ENCODE measurements around the gene SNX15. TPM values are rescaled to one million over a fixed set of nuclear protein-coding genes. Genes with fewer than 3 reads are reported as not detected.

SNX15 gene
- total RNA-seq, 2 donors from 2014 or later: 7.9 to 10.6 TPM

DNA sequence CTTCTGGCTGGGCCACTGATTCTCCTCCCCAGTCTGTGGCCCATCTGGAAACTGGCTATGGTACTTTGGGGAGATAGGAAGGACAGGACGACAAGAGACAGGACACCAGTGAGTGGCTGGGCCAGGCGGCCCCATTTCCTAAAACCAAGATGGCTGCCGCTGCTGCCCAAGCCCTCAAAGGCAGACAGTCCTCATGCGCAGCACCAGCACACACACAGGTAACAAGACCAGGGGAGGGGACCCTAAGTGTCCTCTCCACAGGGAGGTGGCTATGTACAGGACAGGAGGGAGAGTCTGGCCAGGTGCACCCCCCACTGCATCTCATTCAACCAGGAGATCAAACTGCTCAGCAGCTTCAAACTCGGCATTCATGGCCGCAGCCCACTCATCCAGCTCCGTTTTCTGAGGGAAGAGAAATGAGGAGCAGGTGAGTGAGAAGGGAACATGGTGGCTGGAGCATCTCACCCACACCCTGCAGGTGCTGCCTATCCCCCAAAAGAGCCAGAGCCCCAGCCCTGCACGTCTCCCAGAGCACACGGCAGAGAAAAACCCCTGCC, 51.6 kb downstream of the SNX15 start:
- WGBS, 2 donors: 82 to 88% methylated on average over 9 of the region's 9 CpGs
- Histone ChIP-seq H3K36me3 (replicated peaks in 1 of 2; ENCODE audit: insufficient read depth in 1 of 2, low read depth in 2 of 2) (no peaks in the 10 kb centered on the region), H3K27me3 (no peaks in the 10 kb centered on the region), H3K27ac (no peak overlapping the region), H3K9me3 (no peaks in the 10 kb centered on the region), H3K4me1 (peaks cover 9% of the 10 kb centered on the region), H3K4me3 (no peak overlapping the region)
- no peak for ATAC-seq
- TF ChIP-seq, protein P1, sequence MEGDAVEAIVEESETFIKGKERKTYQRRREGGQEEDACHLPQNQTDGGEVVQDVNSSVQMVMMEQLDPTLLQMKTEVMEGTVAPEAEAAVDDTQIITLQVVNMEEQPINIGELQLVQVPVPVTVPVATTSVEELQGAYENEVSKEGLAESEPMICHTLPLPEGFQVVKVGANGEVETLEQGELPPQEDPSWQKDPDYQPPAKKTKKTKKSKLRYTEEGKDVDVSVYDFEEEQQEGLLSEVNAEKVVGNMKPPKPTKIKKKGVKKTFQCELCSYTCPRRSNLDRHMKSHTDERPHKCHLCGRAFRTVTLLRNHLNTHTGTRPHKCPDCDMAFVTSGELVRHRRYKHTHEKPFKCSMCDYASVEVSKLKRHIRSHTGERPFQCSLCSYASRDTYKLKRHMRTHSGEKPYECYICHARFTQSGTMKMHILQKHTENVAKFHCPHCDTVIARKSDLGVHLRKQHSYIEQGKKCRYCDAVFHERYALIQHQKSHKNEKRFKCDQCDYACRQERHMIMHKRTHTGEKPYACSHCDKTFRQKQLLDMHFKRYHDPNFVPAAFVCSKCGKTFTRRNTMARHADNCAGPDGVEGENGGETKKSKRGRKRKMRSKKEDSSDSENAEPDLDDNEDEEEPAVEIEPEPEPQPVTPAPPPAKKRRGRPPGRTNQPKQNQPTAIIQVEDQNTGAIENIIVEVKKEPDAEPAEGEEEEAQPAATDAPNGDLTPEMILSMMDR (IDR thresholded peaks at IDR 0.05): no peak
- TF ChIP-seq POLR2A (IDR thresholded peaks at IDR 0.05): no peak
- intact Hi-C loops (cut with DNase I): no loop called here
- no peak for DNase-seq

DNA sequence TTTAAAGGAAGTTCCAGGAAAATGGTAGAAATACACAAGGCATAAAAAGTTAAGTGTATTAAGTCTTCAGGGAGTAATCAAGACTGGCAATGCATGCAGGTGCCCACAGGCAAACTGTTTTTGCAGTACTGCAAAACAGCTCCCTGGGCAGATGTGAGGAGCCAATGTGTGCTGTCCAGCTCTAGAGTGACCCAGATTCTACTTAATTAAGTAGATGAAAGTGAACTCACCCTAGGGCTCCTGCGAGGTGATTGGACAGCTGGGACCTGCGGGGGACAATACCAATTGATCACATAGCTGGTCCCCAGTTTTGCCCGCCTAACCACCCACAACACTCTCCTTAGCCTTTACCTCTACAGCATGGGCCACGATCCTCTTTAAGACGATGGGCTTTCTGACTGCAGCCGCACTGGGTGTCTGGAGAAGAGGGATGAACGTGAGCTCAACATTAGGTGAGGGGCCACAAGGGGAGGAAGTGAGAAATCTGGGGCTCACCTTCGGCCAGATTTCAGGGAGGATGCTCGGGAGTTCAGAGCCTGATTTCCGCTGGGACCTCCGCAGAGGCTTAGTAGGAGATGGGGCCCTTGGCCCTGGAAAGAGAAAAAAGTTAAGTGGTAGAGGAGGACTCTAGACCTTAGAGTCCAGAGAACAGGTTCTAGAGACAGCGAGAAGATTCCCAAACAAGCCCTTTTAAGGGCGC, 56.0 kb downstream of the SNX15 start:
- Histone ChIP-seq H3K27ac (peak overlapping the region in 3 of 4 donors; percentile 88 to 91 (median 91)), H3K27me3 (no peaks in the 10 kb centered on the region), H3K9me3 (no peaks in the 10 kb centered on the region), H3K4me3 (peak overlapping the region; percentile 56 to 86), H3K36me3 (replicated peaks in 1 of 2; ENCODE audit: insufficient read depth in 1 of 2, low read depth in 2 of 2) (peaks cover 0 to 16% of the 10 kb centered on the region in 2 donors), H3K4me1 (peaks cover 19% of the 10 kb centered on the region)
- no peak for TF ChIP-seq POLR2A (IDR thresholded peaks at IDR 0.05)
- TF ChIP-seq, protein P1 (IDR thresholded peaks at IDR 0.05): no peak
- intact Hi-C loops (cut with DNase I): no loop called here
- DNase-seq (no peak), ATAC-seq (no peak)
- WGBS, 2 donors: 3 to 4% methylated on average over 13 of the region's 13 CpGs

DNA sequence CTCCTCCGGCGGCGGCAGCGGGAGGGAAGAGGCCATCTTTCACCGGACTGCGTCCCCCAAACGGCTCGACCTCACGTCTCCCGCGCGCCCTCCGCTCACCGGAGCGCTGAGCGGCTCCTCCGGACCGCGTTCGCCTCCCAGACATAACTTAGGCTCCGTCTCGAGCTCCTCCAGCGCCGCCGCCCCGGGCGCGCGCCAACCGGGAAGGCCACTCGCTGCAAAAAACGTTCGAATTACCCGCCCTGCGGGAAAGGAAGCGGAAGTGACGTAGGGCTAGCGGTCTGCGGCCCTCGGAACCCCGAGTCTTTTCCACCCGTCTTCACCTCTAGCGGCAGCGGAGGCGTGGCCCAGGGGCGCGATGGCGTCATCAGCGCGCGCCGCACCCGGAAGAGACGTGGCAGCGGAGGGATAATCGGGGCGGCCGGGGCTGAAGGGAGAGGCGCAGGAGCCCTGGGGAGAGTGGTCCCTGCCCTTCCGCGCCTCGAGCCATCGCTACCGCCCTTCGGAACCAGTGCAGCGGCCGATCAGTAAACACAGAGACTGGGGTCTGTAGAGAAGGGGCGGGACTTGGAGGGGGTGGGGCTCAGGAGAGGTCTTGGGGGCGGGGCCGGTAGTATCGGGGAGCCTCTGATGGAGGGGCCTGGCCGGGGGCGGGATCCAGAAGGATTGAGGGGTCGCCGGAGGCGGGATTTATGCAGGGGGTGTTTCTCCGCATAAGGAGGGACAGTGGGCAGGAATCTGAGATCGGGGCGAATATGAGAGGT, 56.8 kb downstream of the SNX15 start, which contains the start of the genes CDCA5 and ZFPL1:
Gene CDCA5, minus strand, starts transcription at position 207 of the 764 bp plus-strand sequence. Its CDS starts 62 bp downstream, at position 145.
Gene ZFPL1, plus strand, starts transcription at position 389 of the 764 bp plus-strand sequence. CDS start 477 bp downstream, outside the sequence.
- no peaks in the 10 kb centered on the region for H3K27me3 ChIP-seq
- ATAC-seq (peak; percentile 99), DNase-seq (peak; percentile 96 to 97 (median 96))
- H3K4me1 ChIP-seq: peaks cover 17% of the 10 kb centered on the region
- peak within 1 kb of the TSS; percentile 73 to 91 (median 90) for H3K27ac ChIP-seq
- peak within 1 kb of the TSS; percentile 56 to 86 for H3K4me3 ChIP-seq
- no peaks in the 10 kb centered on the region for H3K9me3 ChIP-seq
- peaks cover 0 to 20% of the 10 kb centered on the region in 2 donors for H3K36me3 ChIP-seq (replicated peaks in 1 of 2; ENCODE audit: insufficient read depth in 1 of 2, low read depth in 2 of 2)
- 0 to 2% methylated on average over 18 to 78 of the region's 79 CpGs for WGBS, 2 donors
- peak; percentile 44 to 83 (median 80) for TF ChIP-seq POLR2A (IDR thresholded peaks at IDR 0.05)
- TF ChIP-seq, protein P1 (IDR thresholded peaks at IDR 0.05): peak in 1 of 7 experiments; percentile 21
- intact Hi-C loops (cut with DNase I): no loop called here

DNA sequence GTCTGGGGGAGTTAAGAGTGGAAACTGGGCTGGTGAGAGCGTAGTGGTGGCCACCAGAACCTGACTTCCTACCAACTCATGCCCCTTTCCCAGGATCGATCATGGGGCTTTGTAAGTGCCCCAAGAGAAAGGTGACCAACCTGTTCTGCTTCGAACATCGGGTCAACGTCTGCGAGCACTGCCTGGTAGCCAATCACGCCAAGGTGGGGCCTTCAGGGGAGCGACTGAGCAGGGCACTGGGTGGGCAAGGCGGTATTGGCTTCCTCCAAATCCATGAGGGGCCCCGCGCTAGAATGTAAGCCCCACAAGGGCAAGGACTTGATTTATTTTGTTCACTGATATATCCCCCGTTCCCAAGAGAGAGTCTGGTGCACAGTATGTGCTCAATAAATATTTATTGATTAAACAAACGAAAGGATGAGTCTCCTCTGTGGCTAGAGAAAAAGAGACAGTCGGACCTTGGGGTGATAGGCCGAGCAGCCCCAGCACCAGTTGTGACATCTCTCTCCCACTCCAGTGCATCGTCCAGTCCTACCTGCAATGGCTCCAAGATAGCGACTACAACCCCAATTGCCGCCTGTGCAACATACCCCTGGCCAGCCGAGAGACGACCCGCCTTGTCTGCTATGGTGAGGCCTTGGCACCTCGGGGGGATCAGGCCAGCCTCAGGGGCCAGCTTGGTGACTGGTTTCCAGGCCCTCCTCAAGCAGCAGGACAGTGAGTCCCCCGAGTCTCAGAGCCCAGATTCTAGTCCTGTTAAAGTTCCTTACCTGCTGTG, 57.5 kb downstream of the SNX15 start:
- Histone ChIP-seq H3K36me3 (replicated peaks in 1 of 2; ENCODE audit: insufficient read depth in 1 of 2, low read depth in 2 of 2) (peaks cover 0 to 21% of the 10 kb centered on the region in 2 donors), H3K9me3 (no peaks in the 10 kb centered on the region), H3K27ac (peak overlapping the region; percentile 73 to 91 (median 90)), H3K27me3 (no peaks in the 10 kb centered on the region), H3K4me1 (peaks cover 17% of the 10 kb centered on the region), H3K4me3 (peak overlapping the region; percentile 56 to 86)
- intact Hi-C loops (cut with DNase I): no loop called here
- ATAC-seq (no peak), DNase-seq (no peak)
- TF ChIP-seq POLR2A (IDR thresholded peaks at IDR 0.05): no peak
- TF ChIP-seq, protein P1 (IDR thresholded peaks at IDR 0.05): no peak
- 30 to 31% methylated on average over 12 to 23 of the region's 23 CpGs for WGBS, 2 donors

All from body of pancreas (tissue), 4 donors.